ENCODE results near the gene PDPK1.

DNA sequence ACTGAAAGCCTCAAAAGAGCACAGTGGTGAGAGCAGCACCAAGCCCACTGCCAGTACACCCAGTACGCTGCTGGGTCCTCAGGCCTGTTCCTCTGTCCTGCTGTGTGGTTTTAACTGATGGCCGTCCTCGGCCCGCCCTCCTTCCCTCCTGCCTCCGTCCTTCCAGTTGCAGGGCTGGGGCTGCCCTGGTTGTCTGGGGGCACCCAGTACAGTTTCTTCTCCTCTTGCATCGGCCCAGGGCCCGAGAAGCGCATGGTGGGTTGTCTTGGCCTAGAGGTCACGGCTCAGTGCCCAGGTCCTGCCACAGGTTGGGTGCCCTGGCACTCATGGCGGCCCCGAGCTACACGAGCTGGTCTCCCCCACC, 73.7 kb downstream of the PDPK1 start:
- TF ChIP-seq, protein P1, sequence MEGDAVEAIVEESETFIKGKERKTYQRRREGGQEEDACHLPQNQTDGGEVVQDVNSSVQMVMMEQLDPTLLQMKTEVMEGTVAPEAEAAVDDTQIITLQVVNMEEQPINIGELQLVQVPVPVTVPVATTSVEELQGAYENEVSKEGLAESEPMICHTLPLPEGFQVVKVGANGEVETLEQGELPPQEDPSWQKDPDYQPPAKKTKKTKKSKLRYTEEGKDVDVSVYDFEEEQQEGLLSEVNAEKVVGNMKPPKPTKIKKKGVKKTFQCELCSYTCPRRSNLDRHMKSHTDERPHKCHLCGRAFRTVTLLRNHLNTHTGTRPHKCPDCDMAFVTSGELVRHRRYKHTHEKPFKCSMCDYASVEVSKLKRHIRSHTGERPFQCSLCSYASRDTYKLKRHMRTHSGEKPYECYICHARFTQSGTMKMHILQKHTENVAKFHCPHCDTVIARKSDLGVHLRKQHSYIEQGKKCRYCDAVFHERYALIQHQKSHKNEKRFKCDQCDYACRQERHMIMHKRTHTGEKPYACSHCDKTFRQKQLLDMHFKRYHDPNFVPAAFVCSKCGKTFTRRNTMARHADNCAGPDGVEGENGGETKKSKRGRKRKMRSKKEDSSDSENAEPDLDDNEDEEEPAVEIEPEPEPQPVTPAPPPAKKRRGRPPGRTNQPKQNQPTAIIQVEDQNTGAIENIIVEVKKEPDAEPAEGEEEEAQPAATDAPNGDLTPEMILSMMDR (optimal IDR thresholded peaks at IDR 0.05 in 1 of 3, IDR thresholded peaks at IDR 0.05 in 1 of 3, conservative IDR thresholded peaks at IDR 0.05 in 1 of 3; ENCODE audit: extremely low read depth in 1 of 3, insufficient read depth in 2 of 3, low read length in 3 of 3): no peak
- TF ChIP-seq EZH2 (IDR thresholded peaks at IDR 0.05; ENCODE audit: low read length): no peak
